Smooth muscle cell (in vitro differentiated cells): ENCODE results near the gene RAET1L. TPM values are rescaled to one million over a fixed set of nuclear protein-coding genes. Genes with fewer than 3 reads are reported as not detected.

Experiments used
- DNase-seq: peaks from one replicate; lab custom pipeline; 2025; ENCODE audit not compliant: unreplicated experiment; lab: John Stamatoyannopoulos, UW
- H2AFZ ChIP-seq: fragments of 200-600 bp; sonication (generic); 2 replicates; pipeline ENCODE4 v1.6.0; 2016; ENCODE audit warnings: antibody characterized with exemption, low read depth, mild to moderate bottlenecking
- H3F3A ChIP-seq: fragments of 200-600 bp; sonication (generic); 2 replicates; pipeline ENCODE4 v1.6.0; 2017; ENCODE audit warnings: antibody characterized with exemption, low read depth
- H3K27ac ChIP-seq: fragments of 200-600 bp; sonication (generic); 2 replicates; pipeline ENCODE4 v1.5.1; 2016; ENCODE audit warnings: low read depth, mild to moderate bottlenecking
- H3K27me3 ChIP-seq: fragments of 200-600 bp; sonication (generic); 2 replicates; pipeline ENCODE4 v1.6.1; 2016; ENCODE audit warnings: low read depth, mild to moderate bottlenecking
- H3K36me3 ChIP-seq: fragments of 200-600 bp; sonication (generic); 2 replicates; pipeline ENCODE4 v1.5.1; 2016; ENCODE audit warnings: low read depth
- H3K4me1 ChIP-seq: fragments of 200-600 bp; sonication (generic); 2 replicates; pipeline ENCODE4 v1.5.1; 2016; ENCODE audit warnings: low read depth
- H3K4me2 ChIP-seq: fragments of 200-600 bp; sonication (generic); 2 replicates; pipeline ENCODE4 v1.6.0; 2016; ENCODE audit warnings: mild to moderate bottlenecking
- H3K4me3 ChIP-seq: fragments of 200-600 bp; sonication (generic); 2 replicates; pipeline ENCODE4 v1.5.1; 2016; ENCODE audit warnings: mild to moderate bottlenecking
- H3K79me2 ChIP-seq: fragments of 200-600 bp; sonication (generic); 2 replicates; pipeline ENCODE4 v1.6.0; 2016; ENCODE audit warnings: low read depth, mild to moderate bottlenecking
- H3K9ac ChIP-seq: fragments of 200-600 bp; sonication (generic); 2 replicates; pipeline ENCODE4 v1.6.0; 2016; ENCODE audit warnings: low read depth
- H3K9me3 ChIP-seq: fragments of 200-600 bp; sonication (generic); replicated peaks from 2 replicates; pipeline ENCODE4 v1.5.1; 2016; ENCODE audit warnings: low read depth
- H4K20me1 ChIP-seq: fragments of 200-600 bp; sonication (generic); 2 replicates; pipeline ENCODE4 v1.6.0; 2016; ENCODE audit warnings: low read depth
- WGBS: methylation state at CpG from one replicate; pipeline ENCODE4 v1.1.7; 2016; ENCODE audit warnings: low lambda C conversion rate; 5-methylcytosine and 5-hydroxymethylcytosine counted together
- polyA plus RNA-seq: library from polyadenylated mRNA; unstranded; fragments of >200 nt; fragmentation: Nextera tagmentation; extraction: Ambion mirVana; gene quantifications from 2 replicates; pipeline ENCODE4 v1.2.1, GENCODE V29; 2016
- total RNA-seq: library from RNA; depleted of rRNA; stranded (reverse); fragments of >200 nt; gene quantifications from 2 replicates; pipeline ENCODE4 v1.2.3, GENCODE V29; 2014
- TF ChIP-seq, protein P1 (sequence below): fragments of 200-600 bp; sonication (generic); IDR thresholded peaks from 2 replicates; pipeline ENCODE4 v1.5.1; 2017; ENCODE audit warnings: borderline replicate concordance, mild to moderate bottlenecking, antibody characterized with exemption; ENCODE audit not compliant: insufficient read depth, poor library complexity, severe bottlenecking

The RAET1L gene
- total and polyA plus RNA-seq, 2 experiments from 2014 or later = 0.23 to 3.6 TPM

DNA sequence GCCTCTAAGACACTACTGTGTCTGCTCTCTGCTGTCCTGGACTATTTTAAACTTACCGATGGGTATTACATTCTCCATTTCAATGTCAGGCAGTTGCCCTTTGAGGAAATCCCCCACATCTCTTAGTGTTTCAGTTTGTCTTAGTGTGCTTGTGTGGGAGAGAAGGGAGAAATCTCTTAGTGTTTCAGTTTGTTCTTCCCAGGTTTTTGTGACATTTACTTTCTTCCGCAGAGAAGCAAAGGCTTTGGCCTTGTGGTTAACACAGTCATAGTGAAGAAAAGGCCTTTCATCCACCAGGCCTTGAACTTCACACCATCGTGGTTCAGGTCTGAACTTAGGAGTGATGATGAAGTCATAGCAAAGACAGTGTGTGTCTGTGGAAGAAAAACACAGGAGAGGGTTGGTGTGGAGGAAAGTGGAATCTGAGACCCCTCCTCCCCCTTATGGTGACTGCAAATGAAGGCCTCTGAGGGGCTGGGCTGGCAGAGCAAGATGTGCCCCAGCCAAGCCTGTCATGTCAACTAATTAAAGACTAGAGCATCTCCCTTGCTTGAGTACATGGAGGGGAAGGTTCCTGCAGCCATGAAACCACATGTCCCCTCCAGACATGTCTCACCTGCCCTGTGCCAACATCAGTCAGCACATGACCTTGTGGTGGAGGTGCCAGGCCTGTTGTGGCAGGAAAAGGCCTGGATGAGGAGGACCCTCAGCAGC lies 23.9 kb downstream of the RAET1L start:
- Histone ChIP-seq H3K27ac (no peak overlapping the region), H3K4me3 (no peak overlapping the region), H3K36me3 (no peaks in the 10 kb centered on the region), H3K79me2 (no peaks in the 10 kb centered on the region), H3K9me3 (no peaks in the 10 kb centered on the region), H4K20me1 (no peaks in the 10 kb centered on the region), H3K4me2 (no peak overlapping the region), H3K9ac (no peak overlapping the region), H3K4me1 (no peaks in the 10 kb centered on the region), H3K27me3 (peaks cover 43% of the 10 kb centered on the region), H2AFZ (no peak overlapping the region), H3F3A (no peaks in the 10 kb centered on the region)
- TF ChIP-seq, protein P1, sequence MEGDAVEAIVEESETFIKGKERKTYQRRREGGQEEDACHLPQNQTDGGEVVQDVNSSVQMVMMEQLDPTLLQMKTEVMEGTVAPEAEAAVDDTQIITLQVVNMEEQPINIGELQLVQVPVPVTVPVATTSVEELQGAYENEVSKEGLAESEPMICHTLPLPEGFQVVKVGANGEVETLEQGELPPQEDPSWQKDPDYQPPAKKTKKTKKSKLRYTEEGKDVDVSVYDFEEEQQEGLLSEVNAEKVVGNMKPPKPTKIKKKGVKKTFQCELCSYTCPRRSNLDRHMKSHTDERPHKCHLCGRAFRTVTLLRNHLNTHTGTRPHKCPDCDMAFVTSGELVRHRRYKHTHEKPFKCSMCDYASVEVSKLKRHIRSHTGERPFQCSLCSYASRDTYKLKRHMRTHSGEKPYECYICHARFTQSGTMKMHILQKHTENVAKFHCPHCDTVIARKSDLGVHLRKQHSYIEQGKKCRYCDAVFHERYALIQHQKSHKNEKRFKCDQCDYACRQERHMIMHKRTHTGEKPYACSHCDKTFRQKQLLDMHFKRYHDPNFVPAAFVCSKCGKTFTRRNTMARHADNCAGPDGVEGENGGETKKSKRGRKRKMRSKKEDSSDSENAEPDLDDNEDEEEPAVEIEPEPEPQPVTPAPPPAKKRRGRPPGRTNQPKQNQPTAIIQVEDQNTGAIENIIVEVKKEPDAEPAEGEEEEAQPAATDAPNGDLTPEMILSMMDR = no peak
- 35% methylated on average over 3 of the region's 3 CpGs for WGBS
- DNase-seq = no peak

DNA sequence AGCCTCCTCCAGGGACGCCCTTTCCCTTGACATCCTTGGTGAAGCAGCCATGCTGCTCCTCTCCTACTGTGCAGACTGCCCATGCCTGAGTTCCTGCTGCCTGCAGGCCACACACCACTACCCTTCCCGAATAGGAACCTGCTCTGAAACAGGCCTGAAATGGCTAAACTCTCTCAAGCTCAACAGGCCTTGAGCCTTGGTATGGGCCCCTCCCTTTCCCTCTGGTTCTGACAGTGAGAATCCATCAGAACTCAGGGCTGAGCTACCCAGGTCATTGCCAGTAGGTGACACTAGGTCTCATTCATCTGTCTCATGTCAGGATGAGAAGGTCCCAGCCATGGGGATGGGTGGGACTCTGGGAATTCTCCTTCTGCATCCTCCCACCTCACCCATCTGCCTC lies 25.7 kb downstream of the RAET1L start:
- H3F3A ChIP-seq = no peaks in the 10 kb centered on the region
- H3K27ac ChIP-seq = no peak overlapping the region
- no peak overlapping the region for H2AFZ ChIP-seq
- DNase-seq = no peak
- 86% methylated on average over 2 of the region's 2 CpGs for WGBS
- H4K20me1 ChIP-seq = no peaks in the 10 kb centered on the region
- H3K27me3 ChIP-seq = peaks cover 55% of the 10 kb centered on the region
- H3K36me3 ChIP-seq = no peaks in the 10 kb centered on the region
- H3K4me3 ChIP-seq = no peak overlapping the region
- no peaks in the 10 kb centered on the region for H3K4me1 ChIP-seq
- TF ChIP-seq, protein P1 = no peak
- no peak overlapping the region for H3K4me2 ChIP-seq
- no peaks in the 10 kb centered on the region for H3K9me3 ChIP-seq
- no peak overlapping the region for H3K9ac ChIP-seq
- no peaks in the 10 kb centered on the region for H3K79me2 ChIP-seq

DNA sequence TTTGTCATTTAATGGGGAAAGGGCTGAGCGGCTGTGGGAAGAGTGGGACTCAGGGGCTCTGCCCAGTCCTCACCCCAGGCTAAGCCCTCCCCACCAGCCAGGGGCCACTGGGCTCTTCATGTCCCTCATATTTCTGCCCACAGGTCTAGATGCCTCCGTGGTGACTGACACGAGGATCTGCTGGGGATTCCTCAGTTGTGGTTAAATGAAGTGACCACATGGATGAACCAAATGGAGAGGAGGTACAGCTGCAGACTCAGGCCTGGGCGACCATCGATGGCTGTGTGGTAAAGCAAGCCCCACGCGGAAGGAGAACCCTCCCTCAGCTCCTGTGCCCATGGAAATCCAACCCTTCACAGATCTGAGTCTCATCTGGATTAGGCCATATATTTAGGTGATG lies 29.4 kb downstream of the RAET1L start:
- Histone ChIP-seq H3K27me3 (peaks cover 86% of the 10 kb centered on the region), H3K79me2 (no peaks in the 10 kb centered on the region), H4K20me1 (no peaks in the 10 kb centered on the region), H3K27ac (no peak overlapping the region), H3K36me3 (no peaks in the 10 kb centered on the region), H3K4me1 (peaks cover 3% of the 10 kb centered on the region), H3K9ac (no peak overlapping the region), H3K9me3 (no peaks in the 10 kb centered on the region), H2AFZ (no peak overlapping the region), H3F3A (no peaks in the 10 kb centered on the region), H3K4me3 (no peak overlapping the region), H3K4me2 (no peak overlapping the region)
- DNase-seq = no peak
- TF ChIP-seq, protein P1 = no peak
- WGBS = 52% methylated on average over 7 of the region's 7 CpGs

DNA sequence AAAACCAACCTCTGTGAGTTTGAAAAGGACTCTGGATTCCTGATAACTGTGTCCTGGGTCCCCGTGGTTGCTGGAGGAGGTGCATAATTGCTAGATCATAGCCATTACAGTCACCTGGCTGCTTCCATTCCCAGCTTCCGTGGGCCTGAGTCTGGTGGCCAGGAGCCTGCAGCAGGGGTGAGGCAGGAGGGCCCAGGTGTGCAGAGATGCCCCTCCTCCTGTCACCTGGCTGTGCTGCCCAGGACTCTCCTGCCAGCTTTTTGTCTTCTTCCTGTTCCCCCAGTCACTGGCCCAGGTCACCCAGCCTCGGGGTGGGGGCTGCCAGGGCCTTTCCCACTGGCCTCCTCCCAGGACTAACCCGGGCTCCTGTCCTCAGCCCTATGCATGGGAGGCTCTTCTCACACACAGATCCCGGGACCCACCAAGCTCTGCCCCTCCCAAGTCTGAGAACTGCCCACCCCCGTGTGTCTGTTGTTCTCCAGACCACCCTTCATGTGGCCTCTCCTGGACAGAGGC lies 30.0 kb downstream of the RAET1L start:
- Histone ChIP-seq H3K79me2 (no peaks in the 10 kb centered on the region), H3F3A (no peaks in the 10 kb centered on the region)
- no peak for DNase-seq

More for the DNA sequence above, 30.0 kb downstream of the RAET1L start:
- no peak overlapping the region for H3K27ac ChIP-seq
- H2AFZ ChIP-seq = no peak overlapping the region
- no peaks in the 10 kb centered on the region for H3K36me3 ChIP-seq
- H3K9me3 ChIP-seq = no peaks in the 10 kb centered on the region
- H4K20me1 ChIP-seq = no peaks in the 10 kb centered on the region
- H3K4me2 ChIP-seq = no peak overlapping the region
- H3K4me1 ChIP-seq = peaks cover 8% of the 10 kb centered on the region
- H3K4me3 ChIP-seq = no peak overlapping the region
- H3K9ac ChIP-seq = no peak overlapping the region
- 77% methylated on average over 6 of the region's 6 CpGs for WGBS
- peaks cover 93% of the 10 kb centered on the region for H3K27me3 ChIP-seq
- TF ChIP-seq, protein P1 = no peak
